ENCODE measurements around the gene MSL1. TPM values are rescaled to one million over a fixed set of nuclear protein-coding genes. Genes with fewer than 3 reads are reported as not detected.

Gene MSL1
- total and polyA plus RNA-seq, 9 of the 15 experiments (the other 6 are each of a cell fraction or from before 2014, with no cell fraction given) = 13.8 to 120 (median 61.9) TPM

GRCh38 chr17:40097931-40098845 is 23.6 kb upstream of the MSL1 start (continued):
- no peak for TF ChIP-seq SIN3B (IDR thresholded peaks at IDR 0.05; ENCODE audit: low read depth)
- TF ChIP-seq ZNF121 (CRISPR knock-in tag; conservative IDR thresholded peaks at IDR 0.05) = no peak
- peak; percentile 90 for TF ChIP-seq CEBPB (tag; IDR thresholded peaks at IDR 0.05)
- TF ChIP-seq, protein P1, sequence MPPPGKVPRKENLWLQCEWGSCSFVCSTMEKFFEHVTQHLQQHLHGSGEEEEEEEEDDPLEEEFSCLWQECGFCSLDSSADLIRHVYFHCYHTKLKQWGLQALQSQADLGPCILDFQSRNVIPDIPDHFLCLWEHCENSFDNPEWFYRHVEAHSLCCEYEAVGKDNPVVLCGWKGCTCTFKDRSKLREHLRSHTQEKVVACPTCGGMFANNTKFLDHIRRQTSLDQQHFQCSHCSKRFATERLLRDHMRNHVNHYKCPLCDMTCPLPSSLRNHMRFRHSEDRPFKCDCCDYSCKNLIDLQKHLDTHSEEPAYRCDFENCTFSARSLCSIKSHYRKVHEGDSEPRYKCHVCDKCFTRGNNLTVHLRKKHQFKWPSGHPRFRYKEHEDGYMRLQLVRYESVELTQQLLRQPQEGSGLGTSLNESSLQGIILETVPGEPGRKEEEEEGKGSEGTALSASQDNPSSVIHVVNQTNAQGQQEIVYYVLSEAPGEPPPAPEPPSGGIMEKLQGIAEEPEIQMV (tag; conservative IDR thresholded peaks at IDR 0.05; ENCODE audit: low read depth) = peak; percentile 53; the same call in 1 of the 2 replicates
- TF ChIP-seq GATA2 (CRISPR knock-in tag; IDR thresholded peaks at IDR 0.05) = no peak
- TF ChIP-seq NFIX (CRISPR knock-in tag; IDR thresholded peaks at IDR 0.05; ENCODE audit: low read depth) = no peak
- TF ChIP-seq KAT7 (CRISPR knock-in tag; IDR thresholded peaks at IDR 0.05; ENCODE audit: borderline replicate concordance) = no peak
- no peak for TF ChIP-seq FOS (IDR thresholded peaks at IDR 0.05; ENCODE audit: extremely low read depth, insufficient read length)
- no peak for TF ChIP-seq KDM2B (CRISPR knock-in tag; IDR thresholded peaks at IDR 0.05)
- peak; percentile 94 for TF ChIP-seq BRD4 (IDR thresholded peaks at IDR 0.05)
- 0 out of 2 replicates have a peak, but pooled peaks have one; percentile 31 for TF ChIP-seq SMARCA5 (IDR thresholded peaks at IDR 0.05)
- TF ChIP-seq SMAD4 (CRISPR knock-in tag; conservative IDR thresholded peaks at IDR 0.05) = no peak; the same call in 1 of the 2 replicates
- TF ChIP-seq ZNF165 (CRISPR knock-in tag; IDR thresholded peaks at IDR 0.05; ENCODE audit: borderline replicate concordance) = 0 out of 2 replicates have a peak, but pooled peaks have one; percentile 21
- no peak for TF ChIP-seq HOXB6 (CRISPR knock-in tag; IDR thresholded peaks at IDR 0.05; ENCODE audit: borderline replicate concordance)
- no peak for TF ChIP-seq ZNF717 (CRISPR knock-in tag; IDR thresholded peaks at IDR 0.05)
- TF ChIP-seq HNRNPLL (IDR thresholded peaks at IDR 0.05; ENCODE audit: low read depth, low read length, poor library complexity, severe bottlenecking) = no peak
- peak; percentile 49; the same call in 1 of the 2 replicates for TF ChIP-seq PTRF (tag; IDR thresholded peaks at IDR 0.05)
- TF ChIP-seq THRB (CRISPR knock-in tag; conservative IDR thresholded peaks at IDR 0.05) = no peak
- TF ChIP-seq ZNF143 (CRISPR knock-in tag; IDR thresholded peaks at IDR 0.05) = no peak
- no peak for TF ChIP-seq TAF1 (IDR thresholded peaks at IDR 0.05; ENCODE audit: control insufficient read depth, extremely low read depth, insufficient read depth, low read length, severe bottlenecking)
- no peak for TF ChIP-seq ELK1 (CRISPR knock-in tag; IDR thresholded peaks at IDR 0.05)
- 0 out of 2 replicates have a peak, but pooled peaks have one; percentile 30 for TF ChIP-seq ZBTB43 (CRISPR knock-in tag; IDR thresholded peaks at IDR 0.05)
